Hepatic stellate cell (primary cell): ENCODE measurements around the gene ERFL.

Experiments
- DNase-seq: peaks from one replicate; pipeline ENCODE4 v3.0.0; 2011; ENCODE audit warnings: low spot score

The ERFL gene

GRCh38 chr19:41928221-41928683 lies at the start of gene ERFL:
Gene ERFL, minus strand, starts transcription at chr19:41928449. Its CDS starts 15,530 bp downstream, at chr19:41912919.
- DNase-seq, result no peak

GRCh38 chr19:41977916-41978315 lies 49.7 kb upstream of the ERFL start:
- no peak for DNase-seq

GRCh38 chr19:41974652-41975051 lies 46.4 kb upstream of the ERFL start:
- DNase-seq, result no peak

- DNase-seq, result no peak
Observed at GRCh38 chr19:41971363-41971762, 43.1 kb upstream of the ERFL start.

- no peak for DNase-seq
Observed at GRCh38 chr19:41969772-41970458, 41.7 kb upstream of the ERFL start.

- no peak for DNase-seq
Observed at GRCh38 chr19:41968751-41969595, 40.7 kb upstream of the ERFL start.

GRCh38 chr19:41967054-41967783 lies 39.0 kb upstream of the ERFL start:
- DNase-seq, result no peak

- no peak for DNase-seq
Observed at GRCh38 chr19:41965106-41965505, 36.9 kb upstream of the ERFL start.

- DNase-seq, result no peak
Observed at GRCh38 chr19:41960973-41961372, 32.7 kb upstream of the ERFL start.

- DNase-seq, result peak; percentile 98
Observed at GRCh38 chr19:41959056-41960053, 31.1 kb upstream of the ERFL start, which contains the start of gene RABAC1. Gene RABAC1, minus strand, starts transcription at chr19:41959321. Its CDS starts 29 bp downstream, at chr19:41959292.

- peak; percentile 92 for DNase-seq
Observed at GRCh38 chr19:41958367-41959055, 30.3 kb upstream of the ERFL start.

GRCh38 chr19:41957838-41958366 lies 29.7 kb upstream of the ERFL start:
- DNase-seq, result peak; percentile 91

GRCh38 chr19:41957161-41957837 lies 29.1 kb upstream of the ERFL start:
- no peak for DNase-seq

- no peak for DNase-seq
Observed at GRCh38 chr19:41956621-41957020, 28.4 kb upstream of the ERFL start.

GRCh38 chr19:41955521-41955920 lies 27.3 kb upstream of the ERFL start:
- no peak for DNase-seq

- DNase-seq, result peak; percentile 89
Observed at GRCh38 chr19:41951686-41952172, 23.5 kb upstream of the ERFL start.

- no peak for DNase-seq
Observed at GRCh38 chr19:41947091-41947490, 18.8 kb upstream of the ERFL start.

GRCh38 chr19:41945135-41945766 lies 17.0 kb upstream of the ERFL start:
- DNase-seq, result no peak

- no peak for DNase-seq
Observed at GRCh38 chr19:41944336-41944735, 16.1 kb upstream of the ERFL start.
